Aorta (tissue), 5 donors: ENCODE data around the gene DOK5. TPM values are rescaled to one million over a fixed set of nuclear protein-coding genes. Genes with fewer than 3 reads are reported as not detected.

ENCODE experiments used
- ATAC-seq: fragments of 200-7000 bp; cut with Tn5 transposase; one replicate; pipeline ENCODE4 v1.9.1; 2022; ENCODE audit warnings: moderate library complexity; ENCODE audit not compliant: low FRiP score
- DNase-seq, 2 donors: peaks; one replicate each; pipeline ENCODE4 v3.0.0-alpha.2; 2020
- H3K27ac ChIP-seq, 2 donors: one replicate each; pipeline ENCODE4 v1.5.1; 2013; ENCODE audit warnings: low read length in 2 of 2, mild to moderate bottlenecking in 2 of 2, moderate library complexity in 2 of 2, control low read depth in 1 of 2, inconsistent platforms in 1 of 2, low read depth in 1 of 2
- H3K27me3 ChIP-seq, 2 donors: one replicate each; pipeline ENCODE4 v1.6.1; 2013; ENCODE audit warnings: control low read depth in 1 of 2, low read length in 1 of 2, mild to moderate bottlenecking in 1 of 2, moderate library complexity in 1 of 2; ENCODE audit not compliant: insufficient read depth in 2 of 2, control insufficient read depth in 1 of 2
- H3K36me3 ChIP-seq, 2 donors: one replicate each; pipeline ENCODE4 v1.6.1; 2013; ENCODE audit warnings: control low read depth in 1 of 2, low read length in 1 of 2, mild to moderate bottlenecking in 1 of 2; ENCODE audit not compliant: insufficient read depth in 2 of 2, control insufficient read depth in 1 of 2
- H3K4me1 ChIP-seq, 2 donors: one replicate each; pipeline ENCODE4 v1.6.1; 2013; ENCODE audit warnings: low read length in 2 of 2, control low read depth in 1 of 2, mild to moderate bottlenecking in 1 of 2, moderate library complexity in 1 of 2; ENCODE audit not compliant: insufficient read depth in 2 of 2, control insufficient read depth in 1 of 2
- H3K4me3 ChIP-seq, 2 donors: one replicate each; pipeline ENCODE4 v1.5.1; 2013; ENCODE audit warnings: low read length in 2 of 2, control low read depth in 1 of 2, mild to moderate bottlenecking in 1 of 2
- H3K9me3 ChIP-seq: one replicate; pipeline ENCODE4 v1.6.1; 2013; ENCODE audit warnings: mild to moderate bottlenecking, low read length; ENCODE audit not compliant: control insufficient read depth
- WGBS, 2 donors: extraction: QIAGEN DNeasy Blood & Tissue Kit; methylation state at CpG; one replicate each; pipeline ENCODE4 v1.1.7; 2013; 5-methylcytosine and 5-hydroxymethylcytosine counted together
- intact Hi-C, 2 donors: fragments of 100-400 bp; cut with DNase I; formaldehyde crosslinking; loops; one replicate each; pipeline versions ENCODE4 v1.14.2 to v1.15.0; 2022
- polyA plus RNA-seq, 2 donors: library from polyadenylated mRNA; stranded (reverse); fragments of 200-250 nt; gene quantifications; one replicate each; pipeline ENCODE4 v1.2.3, GENCODE V29; 2013
- total RNA-seq, 2 donors: library from RNA; stranded (reverse); fragmentation: NEBNext Ultra II Directional; extraction: Animal tissue kit (Norgen Biotek cat#: 25700); gene quantifications; one replicate each; pipeline ENCODE4 v1.2.1, GENCODE V29; 2021
- donor health status: healthy with polysubstance abuse.
- donor health status: Bipolar disorder and iron deficiency.
- donor health status: DM: no; HTN: no; CAD: no.
- donor health status: DM: no; HTN: no; CAD: no.
- donor health status: DM: yes; HTN: yes; CAD: no.

The DOK5 gene
- total and polyA plus RNA-seq, 4 donors, result 5.2 to 13.3 (median 9.0) TPM

DNA sequence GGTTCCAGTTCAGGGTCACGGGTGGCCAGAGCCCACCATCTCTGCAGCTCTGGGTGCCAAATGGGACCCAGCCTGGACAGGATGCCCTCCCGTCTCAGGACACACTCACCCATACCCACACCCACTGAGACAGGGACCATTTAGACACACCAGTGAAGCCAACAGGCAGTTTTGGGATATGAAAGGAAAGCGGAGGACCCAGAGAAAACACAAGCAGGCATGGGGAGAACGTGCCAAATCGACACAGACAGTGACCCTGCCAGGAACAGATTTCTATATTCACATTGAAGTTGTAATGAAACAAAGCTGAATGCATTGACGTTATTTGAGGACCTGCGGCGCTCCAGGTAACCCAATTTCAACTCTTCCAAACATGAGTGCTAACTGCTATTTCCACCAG, 164.5 kb downstream of the DOK5 start:
- Histone ChIP-seq H3K4me1 (no peaks in the 10 kb centered on the region), H3K36me3 (no peaks in the 10 kb centered on the region), H3K4me3 (no peak overlapping the region), H3K27ac (no peak overlapping the region), H3K9me3 (no peaks in the 10 kb centered on the region), H3K27me3 (no peaks in the 10 kb centered on the region)
- WGBS, 2 donors, result 79 to 82% methylated on average over 8 of the region's 8 CpGs
- no peak for DNase-seq
- intact Hi-C loops, result loop anchor here (10.0 kb wide), 3 partner anchors 165 to 545 kb away; partner anchors contain the start of gene DOK5 (in 1 of the 2)
- ATAC-seq, result no peak

DNA sequence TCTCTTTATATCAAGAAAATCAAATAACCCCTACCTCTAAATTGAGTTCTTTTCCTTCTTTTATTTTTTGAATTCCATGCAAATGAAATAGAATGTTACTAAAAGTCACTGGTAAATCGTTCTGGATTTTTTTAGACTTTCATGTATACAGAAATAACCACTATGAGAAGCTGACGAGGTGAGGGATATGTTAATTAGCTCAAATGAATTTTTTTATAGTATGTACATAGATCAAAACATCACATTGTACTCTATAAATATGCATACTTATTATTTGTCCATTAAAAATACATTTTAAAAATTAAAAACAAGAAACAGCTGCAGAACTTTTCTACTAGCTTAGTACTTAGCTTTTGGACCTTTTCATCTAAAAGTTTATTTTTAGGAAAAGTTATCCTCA, 165.4 kb downstream of the DOK5 start:
- intact Hi-C loops, result loop anchor here (10.0 kb wide), 3 partner anchors 166 to 546 kb away; partner anchors contain the start of gene DOK5 (in 1 of the 2)
- WGBS, 2 donors, result 72 to 85% methylated on average over 2 of the region's 2 CpGs
- ATAC-seq, result no peak
- Histone ChIP-seq H3K4me3 (no peak overlapping the region), H3K4me1 (no peaks in the 10 kb centered on the region), H3K27me3 (no peaks in the 10 kb centered on the region), H3K36me3 (no peaks in the 10 kb centered on the region), H3K9me3 (no peaks in the 10 kb centered on the region), H3K27ac (no peak overlapping the region)
- DNase-seq, result no peak

DNA sequence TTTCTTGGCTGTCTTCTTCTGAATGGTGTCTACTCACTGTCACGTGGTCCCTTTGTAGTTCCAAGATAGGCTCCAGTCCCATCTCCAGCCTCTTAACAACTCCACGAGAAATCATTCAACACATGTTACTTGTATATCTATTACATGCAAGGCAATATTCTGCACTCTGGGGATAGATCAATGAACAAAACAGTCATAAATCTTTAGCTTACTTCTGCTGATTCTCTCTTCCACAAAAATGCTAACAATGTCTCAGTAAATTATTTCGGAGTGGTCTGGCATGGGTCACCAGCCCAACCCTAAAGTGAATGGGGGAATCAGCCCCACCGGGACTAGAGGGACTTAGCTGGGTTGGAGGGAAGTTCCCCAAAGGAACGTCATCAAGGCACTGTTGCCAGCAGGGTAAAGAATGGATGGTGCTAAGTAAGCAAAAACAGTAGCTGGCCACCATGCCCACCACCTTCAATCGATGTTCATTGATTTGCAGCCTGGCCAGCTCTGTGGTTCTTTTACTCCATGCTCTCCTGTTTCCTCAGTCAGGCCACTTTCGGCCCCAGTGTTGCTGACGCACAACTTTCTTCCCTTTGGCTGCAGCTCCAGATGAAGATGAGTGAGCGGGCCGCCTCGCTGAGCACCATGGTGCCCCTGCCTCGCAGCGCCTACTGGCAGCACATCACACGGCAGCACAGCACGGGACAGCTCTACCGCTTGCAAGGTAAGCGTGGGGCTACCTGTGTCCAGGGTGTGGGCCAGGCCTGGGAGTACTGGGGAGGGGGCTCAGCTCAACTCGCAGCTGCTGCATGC, 167.7 kb downstream of the DOK5 start:
- intact Hi-C loops, result loop anchor here (10.0 kb wide), 3 partner anchors 168 to 548 kb away; partner anchors contain the start of gene DOK5 (in 1 of the 2)
- no peaks in the 10 kb centered on the region for H3K27me3 ChIP-seq
- no peak overlapping the region for H3K4me3 ChIP-seq
- WGBS, 2 donors, result 85 to 87% methylated on average over 18 of the region's 18 CpGs
- no peaks in the 10 kb centered on the region for H3K9me3 ChIP-seq
- peak in 1 of 2 donors; percentile 76 for DNase-seq
- peak; percentile 54 for ATAC-seq
- H3K27ac ChIP-seq, result no peak overlapping the region
- no peaks in the 10 kb centered on the region for H3K4me1 ChIP-seq
- H3K36me3 ChIP-seq, result no peaks in the 10 kb centered on the region

DNA sequence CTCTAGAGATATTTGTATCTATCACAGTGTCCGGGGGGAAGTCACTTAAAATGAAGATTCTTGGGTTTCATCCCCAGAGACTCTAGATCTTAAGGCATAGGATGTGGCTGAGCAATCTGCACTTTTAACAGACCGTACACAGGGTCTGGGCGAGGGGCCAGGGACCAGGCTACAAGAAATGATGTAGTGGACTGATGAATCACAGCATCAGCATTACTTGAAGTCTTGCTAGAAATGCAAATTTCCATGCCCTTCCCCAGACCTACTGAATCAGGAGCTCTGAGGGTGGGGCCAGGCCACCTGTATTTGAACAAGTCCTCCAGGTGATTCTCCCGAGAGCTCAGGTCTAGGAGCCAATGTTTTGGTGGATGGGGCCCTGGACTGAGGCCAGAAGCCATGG, 168.4 kb downstream of the DOK5 start:
- intact Hi-C loops, result loop anchor here (10.0 kb wide), 3 partner anchors 169 to 549 kb away; partner anchors contain the start of gene DOK5 (in 1 of the 2)
- 40 to 55% methylated on average over 4 of the region's 4 CpGs for WGBS, 2 donors
- Histone ChIP-seq H3K36me3 (no peaks in the 10 kb centered on the region), H3K4me3 (no peak overlapping the region), H3K27me3 (no peaks in the 10 kb centered on the region), H3K4me1 (no peaks in the 10 kb centered on the region), H3K27ac (no peak overlapping the region), H3K9me3 (no peaks in the 10 kb centered on the region)
- peak; percentile 49 for ATAC-seq
- peak; percentile 71 to 83 for DNase-seq

DNA sequence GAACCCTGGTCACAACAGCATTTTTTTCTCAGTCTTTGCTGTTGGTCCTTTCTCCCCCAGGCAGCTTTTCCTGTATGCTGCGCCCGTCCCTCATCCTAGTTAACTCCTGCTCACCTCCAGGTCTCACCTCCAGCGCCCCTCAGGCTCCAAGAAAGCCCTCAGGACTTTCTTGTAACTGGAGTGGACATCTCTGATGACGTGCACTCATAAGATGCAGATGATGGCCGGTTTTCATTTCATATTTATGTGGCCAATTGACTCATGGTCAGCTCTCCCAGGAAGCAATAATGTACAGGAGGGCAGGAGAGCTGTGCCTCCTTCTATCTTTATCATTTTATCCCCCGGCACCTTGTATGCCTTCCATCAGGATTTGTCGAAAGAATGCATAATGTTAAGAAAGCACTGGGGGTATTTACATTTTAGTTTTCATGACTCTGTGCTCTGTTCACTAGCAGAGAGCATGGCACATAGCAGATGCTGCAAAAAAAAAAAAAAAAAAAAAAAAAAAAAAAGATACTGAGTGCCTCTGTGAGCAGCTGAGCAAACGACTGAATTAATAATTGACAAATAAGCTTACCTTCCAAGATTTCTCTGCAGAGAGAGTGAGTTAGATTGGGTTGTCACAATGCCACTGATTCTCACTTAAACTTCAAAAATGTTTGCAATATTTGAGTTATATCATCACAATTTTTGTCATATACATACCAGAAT, 170.2 kb downstream of the DOK5 start:
- DNase-seq, result no peak
- H3K27me3 ChIP-seq, result no peaks in the 10 kb centered on the region
- H3K27ac ChIP-seq, result no peak overlapping the region
- H3K4me3 ChIP-seq, result no peak overlapping the region
- no peaks in the 10 kb centered on the region for H3K4me1 ChIP-seq
- no peaks in the 10 kb centered on the region for H3K9me3 ChIP-seq
- no peaks in the 10 kb centered on the region for H3K36me3 ChIP-seq
- no peak for ATAC-seq
- intact Hi-C loops, result loop anchor here (2.0 to 10.0 kb wide), 6 partner anchors 171 to 551 kb away; partner anchors contain the start of gene DOK5 (in 1 of the 2)
- WGBS, 2 donors, result 59 to 72% methylated on average over 8 of the region's 8 CpGs

DNA sequence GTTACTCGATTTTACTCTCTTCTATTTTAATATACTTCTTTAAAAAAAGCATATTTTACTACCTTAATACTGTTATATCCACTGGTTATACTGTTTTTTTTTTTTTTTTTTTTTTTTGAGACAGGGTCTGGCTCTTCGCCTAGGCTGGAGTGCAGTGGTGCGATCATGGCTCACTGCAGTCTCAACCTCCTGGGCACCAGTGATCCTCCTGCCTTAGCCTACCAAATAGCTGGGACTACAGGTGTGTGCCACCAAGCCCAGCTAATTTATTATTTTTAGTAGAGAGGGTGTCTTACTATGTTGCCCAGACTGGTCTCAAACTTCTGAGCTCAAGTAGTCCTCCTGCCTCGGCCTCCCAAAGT, 170.7 kb downstream of the DOK5 start:
- Histone ChIP-seq H3K27me3 (no peaks in the 10 kb centered on the region), H3K4me3 (no peak overlapping the region), H3K9me3 (no peaks in the 10 kb centered on the region), H3K4me1 (no peaks in the 10 kb centered on the region), H3K27ac (no peak overlapping the region), H3K36me3 (no peaks in the 10 kb centered on the region)
- intact Hi-C loops, result loop anchor here (2.0 to 10.0 kb wide), 6 partner anchors 171 to 551 kb away; partner anchors contain the start of gene DOK5 (in 1 of the 2)
- no peak for DNase-seq
- no peak for ATAC-seq
- 73 to 77% methylated on average over 4 of the region's 4 CpGs for WGBS, 2 donors

DNA sequence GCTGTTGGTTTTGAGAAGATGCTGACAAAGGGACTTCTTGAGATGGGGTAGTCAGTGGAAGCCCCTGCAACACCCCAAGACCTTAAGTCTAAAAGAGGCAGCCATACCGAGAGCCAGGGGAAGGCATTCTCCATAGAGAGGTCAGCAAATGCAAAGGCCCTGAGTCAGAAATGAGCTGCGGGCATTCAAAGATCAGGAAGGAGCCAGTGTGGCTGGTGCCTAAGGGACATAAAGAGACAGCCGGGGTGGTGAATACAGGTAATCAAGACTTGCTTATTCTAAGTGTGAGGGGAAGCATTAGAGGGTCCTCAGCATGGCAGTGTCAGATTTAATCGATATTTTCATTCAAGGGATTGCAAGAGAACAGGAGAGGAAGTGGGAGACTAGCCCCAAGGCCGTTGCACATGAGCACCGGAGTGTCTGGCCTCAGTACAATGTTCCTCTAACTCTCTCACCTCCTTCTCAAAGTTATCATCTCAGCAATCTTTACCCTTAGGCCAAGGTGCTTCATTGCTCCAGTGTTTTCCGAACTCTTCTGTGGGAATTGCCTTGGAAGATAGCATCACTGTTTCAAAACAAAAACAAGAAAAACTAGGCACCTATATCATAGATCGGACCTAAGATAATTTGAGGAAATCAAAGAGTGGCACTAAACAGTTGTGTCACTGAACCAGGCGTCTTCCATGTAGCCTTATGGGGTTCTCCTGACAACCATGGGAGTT, 173.2 kb downstream of the DOK5 start:
- Histone ChIP-seq H3K36me3 (no peaks in the 10 kb centered on the region), H3K4me3 (no peak overlapping the region), H3K9me3 (no peaks in the 10 kb centered on the region), H3K27ac (no peak overlapping the region), H3K4me1 (no peaks in the 10 kb centered on the region), H3K27me3 (no peaks in the 10 kb centered on the region)
- ATAC-seq (no peak), DNase-seq (no peak)
- 77 to 81% methylated on average over 9 of the region's 9 CpGs for WGBS, 2 donors
- intact Hi-C loops, result loop anchor here (5.0 to 10.0 kb wide), 5 partner anchors 174 to 554 kb away; partner anchors contain the start of gene DOK5 (in 1 of the 2)

DNA sequence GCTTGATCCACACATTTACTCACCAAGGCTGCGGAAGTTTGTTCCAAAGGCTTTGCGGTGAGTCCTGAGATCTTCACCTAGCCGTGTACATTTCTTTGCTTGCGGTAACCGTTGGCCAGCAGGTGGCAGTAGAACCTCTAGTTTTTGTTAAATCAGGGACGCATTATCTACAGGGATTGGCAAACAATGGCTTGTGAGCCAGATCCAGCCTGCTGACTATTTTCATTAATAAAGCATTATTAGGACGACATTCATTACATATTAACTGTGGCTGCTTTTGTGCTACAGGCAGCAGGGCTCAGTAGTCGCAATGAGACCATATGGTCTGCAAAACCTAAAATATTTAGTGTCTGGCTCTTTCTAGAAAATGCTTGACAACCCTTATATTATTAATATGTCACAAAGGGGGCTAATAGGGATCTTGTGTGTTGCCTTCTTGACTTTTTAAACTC, 174.1 kb downstream of the DOK5 start:
- no peak overlapping the region for H3K4me3 ChIP-seq
- H3K27ac ChIP-seq, result no peak overlapping the region
- WGBS, 2 donors, result 17% methylated on average over 8 of the region's 8 CpGs
- ATAC-seq (no peak), DNase-seq (peak; percentile 79 to 89)
- no peaks in the 10 kb centered on the region for H3K27me3 ChIP-seq
- H3K9me3 ChIP-seq, result no peaks in the 10 kb centered on the region
- no peaks in the 10 kb centered on the region for H3K4me1 ChIP-seq
- intact Hi-C loops, result loop anchor here (5.0 to 10.0 kb wide), 5 partner anchors 175 to 555 kb away; partner anchors contain the start of gene DOK5 (in 1 of the 2)
- no peaks in the 10 kb centered on the region for H3K36me3 ChIP-seq
